Limb (tissue), 2 donors: ENCODE data around the gene KCNN3.
A peak's percentile ranks its signal among the peaks of the same experiment; 100 is the strongest.

ENCODE experiments used
- DNase-seq, 2 donors: peaks; one replicate each; pipeline ENCODE4 v3.0.0-alpha.2; 2016; ENCODE audit errors: extremely low spot score in 2 of 2

The KCNN3 gene

DNA sequence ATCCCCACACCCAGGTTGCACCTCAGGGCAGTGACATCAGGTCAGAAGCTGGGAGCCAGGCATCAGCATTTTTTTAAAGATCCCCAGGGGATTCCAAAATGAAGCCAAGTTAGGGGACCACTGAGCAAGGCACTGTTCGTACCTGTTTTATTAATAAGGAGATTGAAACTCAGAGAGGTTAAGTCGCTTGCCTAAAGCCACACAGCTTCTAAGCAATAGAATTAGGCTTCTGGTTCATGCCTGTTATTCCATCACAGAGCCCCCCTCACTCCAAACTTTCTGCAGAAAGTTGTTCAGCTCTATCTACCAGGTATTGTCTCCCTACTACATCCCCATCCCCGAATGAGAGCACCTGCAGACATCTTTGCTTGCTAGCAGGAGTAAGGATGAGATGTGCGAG, 28.7 kb downstream of the KCNN3 start:
- DNase-seq: no peak

DNA sequence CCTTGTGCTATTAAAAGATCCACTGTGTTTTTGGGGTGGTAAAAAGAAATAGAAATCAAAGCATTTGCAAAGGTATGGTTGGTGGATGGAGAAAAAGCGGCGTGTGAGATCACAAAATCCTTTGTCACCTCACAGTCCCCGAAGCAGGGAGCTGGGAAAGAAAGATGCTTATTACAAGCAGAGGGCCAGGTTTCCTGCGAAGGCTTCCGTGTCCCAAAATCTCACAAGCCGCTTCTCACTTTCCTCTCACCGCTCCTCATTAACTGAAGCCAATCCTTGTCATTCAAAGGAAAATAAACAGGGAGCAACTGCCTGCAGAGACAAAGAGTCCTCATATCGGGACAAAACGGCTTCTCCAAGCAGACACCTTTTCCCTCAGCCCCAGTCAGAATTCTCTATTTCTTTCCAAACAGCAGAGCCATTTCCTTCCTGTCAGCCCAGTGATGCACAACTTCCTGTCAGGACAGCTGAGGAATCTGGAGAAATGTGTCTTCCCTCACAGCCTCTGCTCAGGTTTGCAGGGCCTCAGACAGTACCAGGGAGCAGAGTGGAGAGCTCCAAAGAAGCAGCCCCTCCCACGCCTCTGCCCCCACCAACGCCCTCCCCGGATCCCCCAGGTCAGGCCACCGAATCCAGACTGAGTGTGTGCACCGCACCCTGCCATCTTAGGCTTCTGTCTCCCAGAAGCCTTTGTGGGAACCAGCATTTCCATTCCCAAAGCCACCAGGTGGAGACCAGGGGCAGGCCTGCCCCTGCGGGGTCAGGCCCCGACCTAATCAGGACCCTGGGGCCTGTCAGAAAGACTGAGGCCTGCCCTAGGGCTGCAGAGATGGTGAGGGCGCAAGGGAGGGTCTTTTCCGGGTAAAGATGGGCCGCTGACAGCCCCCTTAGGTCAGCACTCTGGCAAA, 29.6 kb downstream of the KCNN3 start:
- no peak for DNase-seq

DNA sequence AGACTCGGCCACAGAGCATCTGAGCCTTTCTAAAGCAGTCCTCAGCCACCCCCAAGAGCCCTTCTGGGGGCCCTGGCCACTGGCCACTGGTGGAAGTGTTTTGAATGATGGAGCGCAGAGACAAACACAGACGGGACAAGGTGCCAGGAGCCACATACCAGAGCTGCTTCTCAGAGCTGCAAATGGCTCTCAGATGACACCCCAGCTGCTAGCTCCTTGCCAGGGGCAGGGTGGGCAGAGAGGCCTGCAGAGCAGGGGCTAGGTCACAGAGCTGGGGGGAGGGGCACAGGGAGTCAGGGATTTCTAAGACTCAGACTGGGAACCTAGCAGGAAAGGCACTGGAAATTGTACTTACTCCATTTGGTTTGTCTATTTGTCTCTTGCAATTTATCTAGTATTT, 30.4 kb downstream of the KCNN3 start:
- no peak for DNase-seq

DNA sequence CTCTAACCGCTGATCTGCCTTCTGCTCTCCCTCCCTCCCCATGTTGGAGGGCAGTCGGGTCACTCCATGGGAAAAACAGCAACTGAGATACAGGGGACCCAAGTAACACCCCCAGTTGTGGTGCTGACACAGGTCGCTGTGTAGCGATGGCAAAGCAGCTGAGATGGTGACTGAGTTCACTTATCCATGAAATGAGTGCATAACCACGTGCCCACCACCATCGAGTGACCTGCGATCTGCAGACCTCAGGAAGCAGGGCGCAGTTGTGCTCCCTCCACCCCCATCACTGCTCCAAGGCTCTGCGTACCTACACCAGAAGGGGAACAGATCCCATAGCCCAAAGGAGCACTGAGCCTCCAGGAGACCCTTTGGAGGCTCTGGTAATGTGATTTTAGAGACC, 31.1 kb downstream of the KCNN3 start:
- no peak for DNase-seq

DNA sequence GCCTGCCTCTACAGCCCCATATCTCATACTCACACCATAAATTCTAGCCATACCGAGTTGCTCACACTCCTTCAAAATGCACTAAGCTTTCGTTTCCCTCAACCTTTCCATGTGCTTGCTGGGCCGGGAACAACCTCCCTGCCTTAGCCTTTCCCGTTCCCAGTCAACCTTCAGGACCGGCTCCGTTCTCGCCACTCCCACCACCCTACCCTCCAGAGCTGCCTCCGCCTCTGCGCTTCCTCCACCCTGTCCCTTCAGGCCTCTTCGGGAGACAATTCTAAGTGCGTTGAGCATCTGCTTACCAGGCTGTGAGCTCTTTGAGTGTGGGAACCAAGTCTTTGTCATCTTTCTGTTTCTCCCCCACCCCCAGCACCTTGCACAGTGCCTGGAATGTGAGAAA, 31.6 kb downstream of the KCNN3 start:
- DNase-seq: no peak

DNA sequence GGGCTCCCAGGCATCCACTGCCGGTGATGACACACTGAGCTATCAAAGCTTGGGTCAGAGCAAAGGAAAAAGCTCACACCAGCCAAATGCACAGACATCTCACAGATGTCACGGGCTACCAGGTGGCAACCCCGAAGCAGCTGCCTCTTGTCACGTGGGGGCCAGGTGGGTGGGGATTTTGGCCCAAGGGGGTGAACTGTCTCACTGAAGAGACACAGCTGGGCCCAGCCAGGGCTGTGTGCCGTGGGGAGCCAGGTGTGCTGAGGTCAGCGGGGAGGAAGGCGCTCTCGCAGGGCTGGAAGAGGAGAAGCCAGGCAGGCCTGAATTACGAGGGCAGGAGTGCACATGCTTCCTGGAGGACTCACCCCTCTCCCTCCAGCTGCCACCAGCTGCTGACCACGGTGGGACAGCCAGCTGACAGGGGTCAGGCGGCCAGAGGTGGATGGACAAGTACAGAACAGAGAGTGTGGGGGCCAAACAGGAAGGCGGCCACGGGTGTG, 32.4 kb downstream of the KCNN3 start:
- DNase-seq: peak in 1 of 2 donors; percentile 68

DNA sequence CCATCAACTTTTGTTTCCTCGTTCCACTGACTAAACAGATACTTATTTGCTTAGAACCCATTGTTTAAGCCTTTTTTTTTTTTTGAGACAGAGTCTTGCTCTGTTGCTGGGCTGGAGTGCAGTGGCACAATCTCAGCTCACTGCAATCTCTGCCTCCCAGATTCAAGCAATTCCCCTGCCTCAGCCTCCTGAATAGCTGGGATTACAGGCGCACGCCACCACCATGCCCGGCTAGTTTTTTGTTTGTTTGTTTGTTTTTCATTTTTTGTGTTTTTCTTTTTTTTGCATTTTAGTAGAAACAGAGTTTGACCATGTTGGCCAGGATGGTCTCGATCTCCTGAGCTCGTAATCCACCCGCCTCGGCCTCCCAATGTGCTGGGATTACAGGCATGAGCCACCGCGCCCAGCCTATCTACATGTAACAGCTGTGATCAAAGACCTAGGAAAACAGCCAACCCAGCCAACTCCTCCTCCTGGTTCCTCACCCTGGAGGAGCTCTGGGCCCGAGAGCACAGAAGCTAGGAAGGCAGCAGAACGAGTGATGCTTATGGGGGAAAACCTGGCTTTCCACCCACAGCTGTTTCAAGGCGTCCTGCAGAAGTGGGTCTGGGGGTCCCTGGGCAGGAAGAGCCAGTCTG, 32.9 kb downstream of the KCNN3 start:
- DNase-seq: peak in 1 of 2 donors; percentile 55

DNA sequence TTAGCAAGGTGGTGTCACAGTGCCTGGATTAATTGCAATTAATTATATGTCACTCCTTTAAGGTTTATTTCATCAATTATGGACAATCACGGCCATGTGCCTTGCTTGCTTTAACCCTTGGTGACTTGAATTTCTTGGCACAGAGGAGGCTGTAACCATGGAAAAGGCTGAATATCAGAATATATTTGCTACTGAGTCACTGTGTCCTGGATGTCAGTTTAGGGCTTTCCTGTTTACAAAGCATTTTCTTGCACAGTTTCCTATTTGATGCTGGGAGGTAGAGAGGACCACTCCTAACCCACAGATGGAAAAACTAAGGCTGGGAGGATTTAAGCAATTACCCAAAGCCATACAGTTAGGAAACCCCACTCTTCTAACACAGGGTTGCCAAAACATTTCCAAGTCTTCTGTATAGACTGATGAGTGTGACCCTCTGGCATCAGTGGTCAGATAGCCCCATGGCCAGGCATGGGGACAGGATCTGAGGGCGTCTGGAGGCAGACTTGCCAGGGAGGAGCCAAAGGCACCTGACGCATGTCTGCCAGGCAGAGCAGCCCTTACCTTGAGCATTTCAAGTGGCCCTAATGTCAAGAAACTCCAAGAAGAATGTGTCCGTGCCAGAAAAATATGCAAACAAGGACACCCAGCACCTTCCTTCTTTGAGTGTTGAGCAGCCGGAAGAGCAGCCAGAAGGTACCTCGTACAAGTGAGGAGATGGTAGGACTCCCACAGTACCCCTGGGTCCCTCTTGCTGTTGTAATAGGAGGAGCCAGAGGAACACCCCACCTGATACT, 34.4 kb downstream of the KCNN3 start:
- DNase-seq: no peak

DNA sequence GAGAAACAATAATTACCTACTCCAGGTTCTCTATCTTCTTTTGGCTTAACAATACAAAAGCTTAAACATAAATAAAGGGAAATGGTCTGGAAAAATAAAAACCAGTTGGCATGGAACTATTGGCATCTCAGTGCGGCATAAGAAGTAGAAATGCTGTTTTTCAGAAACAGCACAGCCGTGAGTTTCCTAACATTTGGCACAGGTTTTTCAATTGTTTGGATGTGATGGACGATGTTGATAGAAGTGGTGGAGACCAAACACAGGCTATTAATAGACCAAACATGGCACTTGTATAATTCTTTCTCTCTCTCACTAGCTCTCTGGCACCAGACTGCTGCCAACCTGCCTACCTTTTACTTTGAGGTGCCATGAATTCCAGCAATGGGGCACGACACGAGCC, 36.2 kb downstream of the KCNN3 start:
- no peak for DNase-seq

DNA sequence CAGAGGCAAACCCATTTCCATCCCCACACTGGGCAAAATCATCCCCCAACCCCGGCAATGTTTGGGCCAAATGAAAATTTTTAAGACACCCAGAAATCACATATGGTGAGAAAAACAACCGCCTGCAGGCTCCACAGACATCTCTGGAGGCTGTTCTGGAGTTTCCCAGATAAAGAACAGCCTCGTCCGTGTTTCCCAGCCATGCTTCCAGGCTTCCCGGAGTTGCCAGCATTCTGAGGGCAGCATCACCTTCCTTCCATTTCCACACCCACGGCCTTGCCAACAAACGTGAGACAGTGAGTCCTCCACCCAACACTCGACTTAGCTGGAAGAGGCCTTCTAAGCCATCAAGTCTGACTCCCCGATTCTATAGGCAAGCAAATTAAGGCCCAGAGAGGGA, 36.9 kb downstream of the KCNN3 start:
- DNase-seq: no peak

DNA sequence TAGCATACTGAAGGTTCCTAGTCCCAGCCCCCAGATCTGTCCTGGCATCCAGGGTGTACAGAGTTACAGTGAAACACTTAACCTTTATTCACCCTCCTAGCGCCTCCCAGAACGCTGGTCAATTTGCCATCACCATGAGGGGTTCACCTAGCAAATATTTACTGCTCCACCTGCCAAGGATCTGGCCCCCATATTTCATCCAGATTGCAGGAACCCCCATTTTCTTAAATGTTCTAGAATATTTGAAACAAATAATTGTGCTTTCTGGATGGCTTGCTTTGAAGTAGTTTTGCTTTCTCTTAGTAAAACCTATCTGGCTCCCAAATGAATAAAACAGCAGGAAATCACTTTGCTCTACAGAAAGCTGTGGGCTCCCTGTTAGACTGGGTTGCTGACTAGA, 37.7 kb downstream of the KCNN3 start:
- DNase-seq: no peak

DNA sequence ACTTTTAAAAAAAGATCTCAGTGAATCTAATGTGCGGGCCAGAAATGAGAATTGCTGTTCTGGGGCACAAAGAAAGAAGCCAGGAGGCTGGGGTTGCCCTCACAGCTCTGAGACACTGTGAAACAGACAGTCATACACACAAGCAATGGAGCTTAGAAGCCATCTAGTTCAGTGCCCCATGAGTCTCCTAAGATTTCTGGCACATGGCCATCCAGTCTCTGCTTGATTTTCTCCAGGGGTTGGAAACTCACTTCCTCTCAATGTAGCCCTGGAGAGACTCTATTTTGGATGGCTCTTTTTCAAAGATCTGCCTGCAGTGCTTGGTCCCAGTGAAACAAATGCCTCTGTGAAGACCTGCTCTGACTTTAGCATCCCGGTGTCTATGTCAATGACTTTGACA, 38.6 kb downstream of the KCNN3 start:
- no peak for DNase-seq

DNA sequence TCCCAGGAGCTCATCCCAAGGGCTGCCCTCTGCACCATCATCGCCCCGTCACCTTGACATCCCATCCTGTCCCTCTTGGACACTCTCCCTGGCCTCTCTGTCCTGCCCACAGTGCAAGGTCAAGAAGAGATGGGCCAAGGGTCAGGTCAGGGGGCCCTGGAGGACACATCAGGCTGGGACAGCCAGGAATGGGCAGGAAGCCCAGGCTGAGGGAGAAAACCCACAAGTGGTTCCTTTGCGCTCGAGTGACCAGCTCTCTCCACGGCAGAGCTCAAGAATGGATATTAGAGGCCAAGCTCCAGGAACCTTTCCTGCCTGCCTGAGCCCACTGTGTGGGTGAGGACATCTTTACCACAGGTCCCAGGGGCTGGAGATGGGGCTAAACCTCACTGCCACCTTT, 41.0 kb downstream of the KCNN3 start:
- DNase-seq: no peak

DNA sequence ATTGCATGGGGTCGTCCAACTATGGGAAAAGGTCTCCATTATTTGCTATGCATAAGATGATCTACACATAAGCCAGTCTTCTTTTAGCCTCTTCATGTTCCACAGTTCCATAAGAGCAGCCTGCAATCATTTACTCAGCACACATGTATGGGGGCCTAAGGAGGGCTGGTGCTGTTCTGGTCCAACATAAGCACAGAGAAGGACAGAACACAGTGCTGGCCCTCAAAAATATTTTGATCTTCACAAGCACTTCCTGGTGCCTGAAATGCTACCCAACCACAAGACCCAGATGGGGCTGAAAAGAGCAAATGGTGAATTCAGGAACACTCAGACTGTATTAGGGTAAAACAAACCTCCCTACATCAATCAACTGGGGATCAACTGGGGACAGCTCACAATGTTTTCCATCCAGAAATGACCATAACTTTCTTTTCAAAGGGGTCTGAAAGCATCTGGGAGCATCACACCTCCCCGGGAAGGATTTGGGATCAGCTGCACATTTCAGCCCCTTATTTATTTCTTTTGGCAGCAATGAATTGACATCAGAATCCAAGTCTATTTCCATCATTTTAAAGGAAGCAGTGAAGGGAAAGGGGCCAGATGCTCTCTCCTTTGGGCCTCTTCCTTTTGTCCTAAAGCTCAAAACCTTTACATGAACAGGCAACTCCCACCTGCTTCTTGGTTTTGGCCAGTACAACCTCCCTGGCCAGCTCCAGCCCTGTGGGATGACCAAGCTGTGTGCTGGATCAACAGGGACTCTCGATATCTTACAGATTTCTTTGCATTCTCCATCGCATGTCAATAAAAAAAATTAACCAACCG, 45.7 kb downstream of the KCNN3 start:
- DNase-seq: no peak

DNA sequence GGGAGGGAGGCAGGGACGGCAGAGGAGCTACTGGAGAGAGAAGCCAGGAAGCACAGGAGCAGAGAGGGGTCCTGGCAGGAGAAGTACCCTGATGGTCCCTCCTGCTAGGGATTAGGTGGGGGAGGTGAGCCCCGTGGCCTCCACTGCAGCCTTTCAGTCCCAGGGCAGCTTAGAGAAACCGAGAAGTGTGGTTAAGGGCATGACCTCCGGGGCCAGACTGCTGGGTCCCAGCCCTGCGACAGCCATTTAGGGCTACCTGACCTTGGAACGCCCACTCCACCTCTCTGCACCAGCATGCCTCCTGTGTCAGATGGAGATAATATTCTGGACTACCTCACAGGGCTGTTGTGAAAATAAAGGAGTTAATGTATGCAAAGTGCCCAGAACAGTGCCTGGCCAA, 47.4 kb downstream of the KCNN3 start:
- DNase-seq: no peak

DNA sequence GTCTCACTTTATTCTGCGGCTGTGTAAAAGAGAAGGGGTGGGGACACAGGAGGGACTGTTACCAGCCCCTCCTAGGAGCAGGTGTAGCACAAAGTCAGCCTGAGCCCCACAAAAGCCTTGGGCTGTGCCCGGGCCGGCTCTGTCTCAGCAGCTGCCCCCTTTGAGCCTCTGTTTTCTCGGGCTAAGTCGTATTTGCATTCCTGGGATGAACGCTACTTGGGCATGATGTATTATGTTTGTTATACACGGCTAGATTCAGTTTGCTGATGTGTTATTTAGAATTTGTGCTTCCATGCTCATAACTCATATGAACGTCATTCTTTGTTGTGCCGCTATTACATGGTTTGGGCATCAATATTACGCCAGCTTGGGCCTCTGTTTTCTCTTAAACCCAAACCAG, 47.8 kb downstream of the KCNN3 start:
- DNase-seq: no peak

DNA sequence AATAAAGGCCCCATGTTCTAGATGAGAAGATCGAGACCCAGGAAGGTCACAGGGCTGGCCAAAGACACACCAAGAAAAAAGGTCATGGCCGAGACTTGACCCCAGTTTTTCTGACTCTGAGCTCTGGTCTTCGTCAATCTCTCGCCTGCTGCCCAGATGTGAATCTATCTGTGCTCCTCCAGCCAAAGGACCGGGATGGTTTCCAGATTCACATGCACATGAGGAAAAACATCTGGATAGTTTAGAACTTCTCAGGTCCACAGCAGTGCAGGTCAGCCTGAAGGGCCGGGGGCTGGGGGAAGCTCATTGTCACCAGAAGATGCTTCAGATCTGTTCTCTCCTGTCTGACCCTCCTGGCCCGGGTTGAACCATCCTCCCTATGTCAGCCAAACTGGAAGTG, 49.0 kb downstream of the KCNN3 start:
- DNase-seq: no peak

DNA sequence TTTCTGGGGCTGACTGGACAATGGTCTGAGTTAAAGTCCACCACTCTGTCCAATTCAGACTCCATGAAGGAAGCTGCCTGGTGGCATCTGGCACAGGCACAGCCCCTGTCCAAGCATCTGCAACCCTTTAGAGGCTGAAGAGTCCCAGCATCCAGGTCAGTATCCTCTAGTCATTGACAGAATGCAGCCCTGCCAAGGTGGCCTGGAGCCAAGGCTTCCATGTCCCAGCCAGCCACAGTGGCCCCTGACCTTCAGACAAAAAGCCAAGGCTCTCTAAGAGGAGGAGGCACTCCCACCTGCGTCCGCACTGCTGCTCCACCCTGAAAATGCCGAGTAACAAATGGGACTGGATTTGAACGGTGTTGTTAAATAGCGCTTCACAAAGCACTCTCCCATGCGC, 49.4 kb downstream of the KCNN3 start:
- DNase-seq: no peak

DNA sequence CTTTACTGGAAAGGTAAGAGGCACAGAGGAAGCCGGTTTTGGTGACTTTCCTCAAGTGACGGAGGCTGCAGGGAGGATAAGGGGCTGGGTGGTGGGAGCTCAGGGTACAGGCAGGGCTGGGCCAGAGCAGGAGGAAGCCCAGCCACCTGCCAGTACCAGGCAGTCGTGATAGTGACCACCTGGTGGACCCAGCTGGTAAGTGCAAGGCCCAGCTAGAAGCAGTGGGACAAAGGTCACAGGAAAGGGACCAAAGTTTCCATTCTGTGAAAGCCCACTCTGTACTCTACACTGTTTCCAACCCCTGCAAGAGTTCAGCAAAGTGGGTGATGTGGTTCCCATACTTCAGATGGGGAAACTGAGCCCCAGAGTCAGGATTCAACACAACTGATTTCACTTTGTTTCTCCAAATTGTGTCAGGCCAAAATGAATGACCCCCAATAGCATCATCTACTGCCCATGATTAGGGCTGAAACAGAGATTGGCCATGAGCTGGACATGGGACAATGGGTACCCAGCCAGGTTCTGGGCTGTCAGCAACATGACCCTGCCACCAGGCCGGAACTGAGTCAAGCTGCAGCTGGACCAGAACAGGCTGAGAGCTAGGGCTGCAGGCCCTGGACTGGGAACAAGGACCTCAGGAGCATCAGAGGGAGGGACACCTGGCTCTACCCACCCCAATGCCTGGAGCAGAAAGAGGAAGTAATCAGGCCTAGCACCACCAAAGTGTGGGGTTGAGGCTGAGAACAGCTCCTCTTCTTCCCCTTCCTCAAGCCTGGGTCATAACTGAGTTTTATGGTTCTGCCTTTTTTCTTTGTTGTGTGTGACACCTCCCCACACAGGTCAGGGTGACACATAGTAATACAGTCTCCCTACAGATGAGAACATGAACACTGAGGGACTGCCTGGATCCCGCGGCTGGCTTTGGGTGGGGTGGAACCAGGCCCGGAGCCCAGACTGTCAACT, 50.2 kb downstream of the KCNN3 start:
- DNase-seq: no peak

DNA sequence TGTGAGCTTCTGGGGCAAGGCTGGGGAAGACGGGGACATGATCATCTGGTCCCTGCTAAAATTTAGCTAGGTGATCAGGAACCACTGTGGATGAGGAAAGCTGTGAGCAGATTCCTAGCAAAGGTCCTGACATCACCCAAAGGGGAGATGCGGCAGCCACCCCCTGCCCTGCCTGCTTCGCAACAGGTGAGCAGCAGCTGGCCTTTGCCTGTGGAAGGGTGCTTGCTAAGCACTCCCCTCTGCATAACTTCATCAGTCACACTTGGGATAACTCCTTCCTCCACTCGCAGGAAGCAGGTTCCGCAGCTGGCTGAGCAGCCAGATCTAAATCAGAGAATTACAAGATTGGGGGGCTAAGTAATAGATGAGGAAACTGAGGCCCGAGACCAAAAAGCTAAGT, 51.2 kb downstream of the KCNN3 start:
- DNase-seq: no peak
